Forelimb muscle (tissue), 1 donor: Measurements from ENCODE around the gene DCAF4. TPM values are rescaled to one million over a fixed set of nuclear protein-coding genes. Genes with fewer than 3 reads are reported as not detected.
"Not testable (repeated sequence)": the region's sequence is repeated elsewhere in the genome, so short reads cannot be mapped to it uniquely, and the experiment has no call there.

ENCODE experiments used
- DNase-seq: peaks from one replicate; pipeline ENCODE4 v3.0.0-alpha.2; 2013; ENCODE audit warnings: low read depth
- polyA plus RNA-seq: library from polyadenylated mRNA; unstranded; fragments of 120-200 nt; gene quantifications from one replicate; pipeline ENCODE4 v1.2.1, GENCODE V29; 2013; ENCODE audit not compliant: insufficient read length

The DCAF4 gene
- polyA plus RNA-seq, 1 donor: 17.6 TPM

DNA sequence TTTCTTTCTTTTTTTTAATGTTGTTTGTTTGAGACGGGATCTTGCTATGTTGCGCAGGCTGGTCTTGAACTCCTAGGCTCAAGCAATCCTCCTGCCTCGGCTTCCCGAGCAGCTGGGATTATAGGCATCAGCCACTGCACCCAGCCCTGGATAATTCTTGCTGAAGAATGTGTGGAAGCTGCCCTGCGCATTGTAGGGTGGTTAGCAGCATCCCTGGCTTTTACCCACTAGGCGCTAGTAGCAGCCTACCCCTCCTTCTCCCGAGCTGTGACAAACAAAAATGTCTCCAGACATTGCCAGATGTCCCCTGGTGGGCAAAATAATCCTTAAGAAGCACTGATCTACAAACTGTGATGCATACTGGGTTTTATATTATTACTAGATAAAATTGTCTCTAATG, 6.6 kb downstream of the DCAF4 start:
- no peak for DNase-seq

GRCh38 chr14:72939630-72940029, 13.4 kb downstream of the DCAF4 start:
- no peak for DNase-seq

- no peak for DNase-seq
These were observed 15.2 kb downstream of the DCAF4 start for GRCh38 chr14:72941286-72941985.

DNA sequence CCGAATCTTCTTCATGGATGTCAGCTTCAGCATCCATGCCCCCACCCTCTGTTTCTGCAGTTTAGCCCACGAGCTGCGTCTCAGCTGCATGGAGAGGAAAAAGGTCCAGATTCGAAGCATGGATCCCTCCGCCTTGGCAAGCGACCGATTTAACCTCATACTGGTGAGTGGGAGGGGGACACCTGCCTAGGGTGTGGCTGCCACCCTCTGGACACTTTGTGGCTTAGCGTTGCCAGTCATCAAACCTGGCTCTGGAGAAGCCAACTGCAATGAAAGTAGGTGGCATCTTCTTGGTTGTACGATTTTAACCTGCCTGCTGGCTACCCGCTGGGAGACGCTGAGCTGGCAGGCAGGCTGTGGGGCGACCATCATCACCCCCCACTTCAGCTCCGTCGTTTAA, 16.7 kb downstream of the DCAF4 start:
- no peak for DNase-seq

DNA sequence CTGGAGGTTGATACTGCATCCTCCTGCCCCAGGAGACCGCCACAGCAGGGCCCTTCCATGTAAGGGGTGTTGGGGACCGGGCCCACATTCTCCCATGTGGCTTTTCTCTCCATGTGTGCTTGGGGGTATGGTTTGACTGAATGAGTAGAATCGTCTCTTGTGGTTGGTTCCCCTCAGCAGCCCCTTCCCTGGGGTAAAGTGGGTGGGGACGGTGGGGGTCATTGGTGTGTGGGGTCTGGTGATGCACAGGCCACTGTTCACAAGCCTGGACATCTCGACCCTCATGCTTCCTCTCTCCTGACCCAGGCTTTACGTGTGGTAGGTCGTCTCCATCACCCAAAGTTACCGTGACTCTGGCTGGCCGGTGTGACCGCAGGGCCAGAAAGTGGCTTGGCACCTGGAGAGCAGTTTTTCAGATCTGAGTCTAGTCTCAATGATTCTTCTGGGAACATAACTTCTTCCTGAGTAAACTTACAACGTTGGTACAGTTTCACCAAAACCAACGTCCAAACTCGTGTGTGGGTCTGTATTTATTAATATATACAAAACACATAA, 17.7 kb downstream of the DCAF4 start:
- no peak for DNase-seq

GRCh38 chr14:72945356-72946027, 19.2 kb downstream of the DCAF4 start:
- DNase-seq: no peak

GRCh38 chr14:72946491-72946890, 20.2 kb downstream of the DCAF4 start:
- DNase-seq: no peak

GRCh38 chr14:72947366-72948160, 21.3 kb downstream of the DCAF4 start:
- no peak for DNase-seq

- no peak for DNase-seq
These were observed 22.3 kb downstream of the DCAF4 start for GRCh38 chr14:72948481-72949138.

DNA sequence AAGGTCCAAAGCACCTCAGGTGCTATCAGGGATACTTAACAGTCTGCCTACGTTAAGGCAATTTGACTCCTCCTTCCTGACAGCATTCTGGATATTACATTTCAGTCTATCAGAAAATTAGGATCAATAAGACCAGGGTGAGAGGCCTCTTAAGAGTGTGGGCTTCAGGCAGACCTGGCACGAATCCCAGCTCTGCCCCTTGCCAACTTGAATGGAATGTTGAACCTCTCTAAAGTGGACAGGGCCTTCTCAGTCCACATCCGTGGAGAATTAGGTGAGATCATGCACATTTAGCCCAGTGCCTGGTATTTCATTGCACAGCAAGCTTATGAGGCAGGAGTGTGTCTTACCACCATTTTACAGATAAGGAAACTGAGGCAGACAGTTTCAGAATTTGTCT, 25.9 kb downstream of the DCAF4 start:
- no peak for DNase-seq

DNA sequence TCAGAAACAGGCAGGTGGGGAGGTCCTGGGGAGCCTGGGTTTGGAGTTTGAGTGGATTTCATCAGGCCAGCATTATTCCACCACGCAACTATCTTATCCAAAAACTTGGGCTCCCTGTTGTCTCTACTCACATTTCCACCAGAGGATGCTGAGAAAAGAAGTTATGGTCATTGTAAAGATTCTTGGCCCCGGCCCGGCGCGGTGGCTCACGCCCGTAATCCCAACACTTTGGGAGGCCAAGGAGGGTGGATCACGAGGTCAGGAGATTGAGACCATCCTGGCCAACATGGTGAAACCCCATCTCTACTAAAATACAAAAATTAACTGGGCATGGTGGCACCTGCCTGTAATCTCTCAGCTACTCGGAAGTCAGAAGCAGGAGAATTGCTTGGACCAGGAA, 30.5 kb downstream of the DCAF4 start:
- not testable (repeated sequence) for DNase-seq

DNA sequence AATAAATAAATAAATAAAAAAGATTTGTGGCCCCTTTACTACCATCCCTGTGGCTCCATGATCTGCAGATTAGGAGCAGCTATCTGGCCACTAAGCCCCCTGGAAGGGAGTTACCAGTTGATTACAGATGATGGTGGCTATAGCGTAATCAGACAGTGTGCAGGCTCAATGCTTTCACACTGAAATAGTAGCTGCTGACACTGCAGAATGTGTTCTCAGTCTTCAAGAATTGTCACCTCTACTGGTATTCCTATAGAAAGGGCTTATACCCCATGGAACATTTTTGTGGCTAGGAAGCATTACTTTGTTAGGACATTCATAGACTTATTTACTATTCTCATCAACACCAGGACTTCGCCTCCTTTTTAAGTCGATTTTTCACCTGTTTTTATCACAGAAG, 30.9 kb downstream of the DCAF4 start:
- no peak for DNase-seq

- no peak for DNase-seq
These were observed 32.3 kb downstream of the DCAF4 start for GRCh38 chr14:72958548-72958947.

GRCh38 chr14:72961016-72961415, 34.8 kb downstream of the DCAF4 start:
- not testable (repeated sequence) for DNase-seq

DNA sequence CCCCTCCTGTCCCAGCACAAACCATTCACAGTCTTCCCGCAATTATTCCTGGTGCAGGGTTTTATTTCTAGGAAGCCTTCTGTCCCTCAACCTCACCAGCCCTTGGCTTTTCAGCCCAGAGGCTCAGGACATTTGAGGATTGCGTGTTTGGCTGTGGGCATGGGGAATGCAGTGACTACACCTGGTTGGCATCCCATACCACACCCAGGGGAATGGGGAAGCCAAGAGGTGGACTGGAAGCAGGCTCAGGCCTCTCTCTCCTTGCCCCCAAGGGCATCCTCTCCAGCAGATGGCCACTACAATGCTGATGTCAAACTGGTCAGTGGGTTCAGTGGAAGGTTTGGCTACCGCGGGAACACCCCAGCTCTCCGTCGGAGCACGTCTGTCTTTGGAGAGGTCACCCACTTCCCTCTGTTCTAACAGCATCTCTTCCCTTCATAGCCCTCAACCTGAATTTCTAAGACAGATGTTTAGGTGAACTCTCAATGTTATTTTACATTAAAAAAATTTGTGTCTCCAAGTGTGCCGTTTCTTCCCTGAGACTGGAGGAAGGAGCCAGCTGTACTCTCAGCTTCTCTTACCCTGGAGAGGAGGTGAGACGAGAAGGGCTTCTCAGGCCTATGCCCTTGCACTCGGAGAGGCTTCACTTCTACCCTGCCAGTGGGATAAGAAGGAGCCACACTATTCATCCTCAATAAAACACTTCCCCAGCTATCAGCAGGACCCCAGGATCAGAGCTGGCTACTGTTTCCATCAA, 35.5 kb downstream of the DCAF4 start:
- DNase-seq: no peak

DNA sequence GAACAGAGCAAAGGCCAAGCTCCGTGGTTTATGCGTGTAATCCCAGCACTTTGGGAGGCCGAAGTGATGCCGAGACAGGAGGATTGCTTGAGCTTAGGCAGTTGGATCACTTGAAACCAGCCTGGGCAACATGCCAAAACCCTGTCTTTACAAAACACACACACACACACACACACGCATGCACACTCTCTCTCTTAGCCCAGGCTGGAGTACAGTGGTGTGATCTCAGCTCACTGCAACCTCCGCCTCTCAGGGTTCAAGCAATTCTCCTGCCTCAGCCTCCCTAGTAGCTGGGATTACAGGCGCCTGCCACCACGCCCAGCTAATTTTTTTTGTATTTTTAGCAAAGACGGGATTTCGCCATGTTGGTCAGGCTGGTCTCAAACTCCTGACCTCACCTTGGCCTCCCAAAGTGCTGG, 36.1 kb downstream of the DCAF4 start:
- DNase-seq: not testable (repeated sequence)

GRCh38 chr14:72962829-72963312, 36.6 kb downstream of the DCAF4 start:
- no peak for DNase-seq

- DNase-seq: no peak
These were observed 39.0 kb downstream of the DCAF4 start for GRCh38 chr14:72965249-72965648.

DNA sequence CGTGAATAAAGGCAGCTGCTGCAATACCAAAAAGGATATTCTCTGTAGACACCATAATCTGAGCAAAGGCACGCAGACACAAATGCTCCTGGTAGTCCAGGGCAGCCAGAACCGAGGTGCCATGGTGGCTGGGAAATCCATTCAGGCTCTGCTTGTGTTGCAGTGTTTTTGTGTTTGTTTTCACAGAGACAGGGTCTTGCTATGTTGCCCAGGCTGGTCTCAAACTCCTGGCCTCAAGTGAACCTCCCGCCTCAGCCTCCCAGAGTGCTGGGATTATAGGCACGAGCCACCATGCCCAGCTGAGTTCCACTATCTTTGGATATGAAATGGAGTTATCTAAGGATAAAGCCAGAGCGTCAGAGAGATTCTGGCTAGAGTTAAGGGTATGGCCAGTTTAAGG, 39.8 kb downstream of the DCAF4 start:
- DNase-seq: no peak

- no peak for DNase-seq
These were observed 42.1 kb downstream of the DCAF4 start for GRCh38 chr14:72968316-72968715.

DNA sequence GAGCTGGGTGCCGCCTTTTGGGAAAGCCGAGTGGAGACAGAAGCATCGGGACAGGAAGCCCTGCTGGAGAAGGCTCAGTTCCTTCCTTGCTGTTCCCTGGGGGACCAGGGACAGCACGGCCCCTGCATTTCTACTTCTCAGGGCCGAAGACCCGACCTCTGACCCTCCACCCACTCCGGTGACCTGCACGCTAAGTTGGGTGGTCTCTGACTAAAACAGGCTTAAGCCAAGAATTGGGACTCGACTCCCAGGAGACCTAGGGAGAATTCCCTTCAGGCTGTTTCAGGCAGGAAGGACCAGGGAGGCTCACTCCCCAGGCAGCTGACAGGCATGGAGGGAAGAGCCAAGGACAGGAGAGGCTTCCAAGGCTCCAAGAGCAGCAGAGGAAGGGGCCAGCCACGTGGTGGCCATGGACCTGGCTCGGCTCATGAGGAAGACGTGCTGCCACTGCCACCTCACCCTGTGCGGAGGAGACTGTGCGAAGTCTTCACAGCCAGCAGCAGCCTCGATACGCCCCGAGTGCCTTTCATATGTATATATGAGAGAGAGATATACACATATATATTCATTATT, 43.9 kb downstream of the DCAF4 start:
- DNase-seq: no peak
